NCI-H1694 (cell line): ENCODE results near the gene SH3D19.

Experiments
- DNase-seq: peaks from one replicate; lab custom pipeline; 2025; lab: John Stamatoyannopoulos, UW

SH3D19 gene, protein sequence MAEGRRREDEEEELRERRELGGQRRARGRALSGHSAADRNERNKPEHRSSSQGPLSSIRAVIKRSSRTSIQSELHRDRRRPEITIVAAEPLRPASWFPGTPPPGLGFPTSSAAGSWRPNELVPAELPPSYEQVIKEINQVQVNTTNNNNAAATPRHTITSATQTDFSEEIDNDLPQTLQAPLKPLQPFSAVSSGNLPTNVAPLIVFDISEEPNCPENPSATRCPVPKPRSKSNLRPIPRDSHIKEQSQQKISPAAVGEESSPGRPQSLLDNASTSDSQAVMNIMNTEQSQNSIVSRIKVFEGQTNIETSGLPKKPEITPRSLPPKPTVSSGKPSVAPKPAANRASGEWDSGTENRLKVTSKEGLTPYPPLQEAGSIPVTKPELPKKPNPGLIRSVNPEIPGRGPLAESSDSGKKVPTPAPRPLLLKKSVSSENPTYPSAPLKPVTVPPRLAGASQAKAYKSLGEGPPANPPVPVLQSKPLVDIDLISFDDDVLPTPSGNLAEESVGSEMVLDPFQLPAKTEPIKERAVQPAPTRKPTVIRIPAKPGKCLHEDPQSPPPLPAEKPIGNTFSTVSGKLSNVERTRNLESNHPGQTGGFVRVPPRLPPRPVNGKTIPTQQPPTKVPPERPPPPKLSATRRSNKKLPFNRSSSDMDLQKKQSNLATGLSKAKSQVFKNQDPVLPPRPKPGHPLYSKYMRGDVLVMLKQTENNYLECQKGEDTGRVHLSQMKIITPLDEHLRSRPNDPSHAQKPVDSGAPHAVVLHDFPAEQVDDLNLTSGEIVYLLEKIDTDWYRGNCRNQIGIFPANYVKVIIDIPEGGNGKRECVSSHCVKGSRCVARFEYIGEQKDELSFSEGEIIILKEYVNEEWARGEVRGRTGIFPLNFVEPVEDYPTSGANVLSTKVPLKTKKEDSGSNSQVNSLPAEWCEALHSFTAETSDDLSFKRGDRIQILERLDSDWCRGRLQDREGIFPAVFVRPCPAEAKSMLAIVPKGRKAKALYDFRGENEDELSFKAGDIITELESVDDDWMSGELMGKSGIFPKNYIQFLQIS

DNA sequence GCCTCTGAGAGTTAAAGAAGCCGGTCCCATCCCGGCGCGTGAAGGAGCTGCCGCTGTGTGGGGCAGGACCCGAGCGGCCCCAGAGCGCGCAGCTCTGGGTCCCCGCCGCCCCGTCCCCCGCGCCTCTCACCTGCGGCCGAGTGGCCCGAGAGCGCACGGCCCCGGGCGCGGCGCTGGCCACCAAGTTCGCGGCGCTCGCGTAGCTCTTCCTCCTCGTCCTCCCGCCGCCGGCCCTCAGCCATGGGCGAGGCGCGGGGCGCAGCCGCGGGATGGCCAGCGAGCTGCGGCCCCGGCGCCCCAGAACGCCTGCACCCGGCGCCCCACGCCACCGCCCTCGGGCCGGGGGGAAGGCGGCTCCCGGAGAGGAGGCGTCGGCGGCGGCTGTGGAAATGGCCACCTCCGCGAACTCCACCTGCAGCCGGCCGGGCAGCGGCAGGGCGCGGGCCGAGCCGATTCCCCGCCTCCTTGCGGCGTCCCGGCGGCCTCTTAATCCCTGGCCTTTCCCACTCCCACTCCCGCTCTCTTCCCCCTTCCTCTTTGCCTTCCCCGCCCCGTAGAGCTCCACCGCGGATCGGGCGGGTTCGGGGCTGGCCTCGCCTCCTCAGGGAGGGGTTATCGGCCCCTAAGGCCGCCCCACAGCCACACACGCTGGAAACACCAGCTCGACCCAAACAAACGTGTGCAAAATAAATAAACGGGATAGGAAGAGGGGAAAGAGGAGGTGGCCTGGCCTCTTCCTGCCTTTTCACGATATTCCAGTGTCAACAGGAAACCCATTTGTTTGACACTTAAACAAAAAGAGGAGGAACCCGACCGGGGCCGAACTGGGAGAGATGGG, at the start of gene SH3D19:
Gene SH3D19, minus strand, starts transcription at position 495 of the 838 bp plus-strand sequence. Its CDS starts 253 bp downstream, at position 242.
- no peak for DNase-seq

DNA sequence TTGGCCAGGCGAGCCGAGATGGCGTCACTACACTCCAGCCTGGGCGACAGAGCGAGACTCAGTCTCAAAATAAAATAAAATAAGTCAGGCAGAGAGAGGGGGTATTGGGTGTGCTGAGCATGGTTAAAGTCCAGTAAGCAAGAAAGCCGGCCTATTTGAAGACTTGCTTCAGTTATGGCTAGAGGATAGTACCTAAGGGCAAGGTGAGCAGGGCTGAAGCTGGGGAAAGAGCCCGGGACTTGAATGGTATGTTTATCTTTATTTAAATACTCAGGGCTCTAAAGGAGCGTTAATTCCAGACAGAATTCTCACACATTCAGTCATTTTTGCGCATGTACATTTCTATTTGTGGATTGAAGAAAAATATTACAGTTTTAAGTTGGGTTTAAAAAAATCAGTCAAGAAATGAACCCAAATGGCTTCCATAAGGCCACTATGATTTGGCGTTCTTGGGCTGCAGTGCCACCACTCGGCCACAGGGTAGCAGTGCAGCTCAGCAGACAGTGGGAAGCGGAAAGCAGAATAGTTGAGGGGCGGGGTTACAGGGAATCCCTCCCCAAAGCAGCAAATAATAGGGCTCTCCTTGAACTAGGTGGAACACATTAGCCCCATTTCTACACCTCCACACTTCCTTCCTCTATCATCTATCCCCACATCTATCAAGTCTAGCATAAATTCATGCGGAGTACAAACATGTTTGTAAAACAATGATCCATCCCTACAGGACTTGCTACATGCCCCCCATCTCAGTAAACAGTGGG, 37.2 kb upstream of the SH3D19 start:
- DNase-seq, result peak; percentile 39

DNA sequence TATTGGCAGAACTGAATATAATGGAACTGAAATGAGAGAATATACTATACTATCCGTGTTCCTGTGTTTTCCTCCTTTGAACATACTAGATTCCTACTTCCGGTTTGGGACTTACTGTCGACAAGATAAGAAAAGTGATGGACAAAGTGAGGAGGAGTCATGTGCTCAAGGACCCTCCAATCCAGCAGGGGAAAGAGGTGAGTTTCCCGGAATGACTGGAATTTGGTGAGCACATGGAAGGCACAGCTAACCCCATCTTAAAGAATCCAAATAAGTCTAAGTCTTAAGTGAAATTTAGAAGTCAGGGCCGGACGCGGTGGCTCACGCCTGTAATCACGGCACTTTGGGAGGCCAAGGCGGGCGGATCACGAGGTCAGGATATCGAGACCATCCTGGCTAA, 36.6 kb upstream of the SH3D19 start:
- no peak for DNase-seq

DNA sequence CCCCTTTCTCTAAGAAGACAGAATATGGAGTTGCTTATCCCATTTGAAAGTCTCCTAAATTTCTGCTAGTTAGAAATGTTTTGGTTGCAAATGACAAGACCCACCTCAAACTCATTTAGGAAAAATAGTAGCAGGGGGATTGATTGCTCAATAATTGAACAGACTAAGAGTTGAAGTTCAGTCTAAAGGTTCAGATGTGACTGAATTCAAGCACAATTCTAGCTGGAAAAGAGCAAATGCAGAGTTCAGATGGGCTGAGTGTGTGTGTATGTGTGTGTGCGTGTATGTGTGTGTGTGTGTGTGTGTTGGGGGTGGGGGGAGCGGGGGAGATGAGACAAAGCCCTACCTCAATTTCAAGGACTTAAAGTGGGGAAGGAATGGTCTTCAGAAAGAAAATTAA, 35.7 kb upstream of the SH3D19 start:
- no peak for DNase-seq

- DNase-seq, result no peak
These were observed 34.2 kb upstream of the SH3D19 start for GRCh38 chr4:151359576-151359975.

DNA sequence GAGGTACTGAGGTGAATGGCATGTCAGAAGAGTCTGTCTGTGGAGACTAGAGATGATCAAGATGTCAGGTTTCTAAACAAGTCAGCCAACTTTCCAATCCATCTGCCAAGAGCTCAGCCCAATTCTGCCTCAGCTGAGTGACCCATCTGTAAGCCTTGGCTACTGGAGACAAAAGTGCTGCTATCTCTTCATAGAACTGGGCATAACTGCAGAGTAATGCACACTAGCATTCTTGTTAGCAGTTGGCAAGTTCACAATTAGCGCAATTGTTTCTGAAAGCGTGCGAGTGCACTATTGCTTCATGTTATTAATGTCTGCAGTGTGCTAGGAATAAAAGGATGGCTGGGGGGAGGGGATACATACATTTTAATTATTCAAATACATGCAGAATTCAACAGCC, 32.9 kb upstream of the SH3D19 start:
- no peak for DNase-seq

DNA sequence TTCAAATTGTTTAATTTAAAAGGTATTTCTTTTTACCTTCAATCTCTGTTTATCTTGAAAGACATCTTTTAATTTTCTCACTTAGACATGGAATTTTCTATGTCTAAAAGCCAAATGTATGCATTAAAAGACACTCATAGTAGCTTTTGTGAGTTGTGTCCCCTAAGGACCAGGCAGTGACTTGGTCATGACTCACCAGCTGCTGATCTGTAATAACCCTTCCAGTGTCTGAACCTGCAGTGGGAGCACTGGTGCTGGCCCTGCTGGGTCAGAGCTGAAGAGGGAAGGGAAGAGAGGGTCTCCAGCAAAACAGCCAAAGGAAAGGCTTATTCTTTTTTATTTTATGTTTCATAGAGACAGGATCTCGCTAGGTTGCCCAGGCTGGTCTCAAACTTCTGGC, 31.1 kb upstream of the SH3D19 start:
- DNase-seq, result no peak

- DNase-seq, result no peak
These were observed 29.8 kb upstream of the SH3D19 start for GRCh38 chr4:151355155-151355554.

- no peak for DNase-seq
These were observed 22.3 kb upstream of the SH3D19 start for GRCh38 chr4:151347490-151348235.

GRCh38 chr4:151344948-151345347, 19.5 kb upstream of the SH3D19 start:
- DNase-seq, result no peak

DNA sequence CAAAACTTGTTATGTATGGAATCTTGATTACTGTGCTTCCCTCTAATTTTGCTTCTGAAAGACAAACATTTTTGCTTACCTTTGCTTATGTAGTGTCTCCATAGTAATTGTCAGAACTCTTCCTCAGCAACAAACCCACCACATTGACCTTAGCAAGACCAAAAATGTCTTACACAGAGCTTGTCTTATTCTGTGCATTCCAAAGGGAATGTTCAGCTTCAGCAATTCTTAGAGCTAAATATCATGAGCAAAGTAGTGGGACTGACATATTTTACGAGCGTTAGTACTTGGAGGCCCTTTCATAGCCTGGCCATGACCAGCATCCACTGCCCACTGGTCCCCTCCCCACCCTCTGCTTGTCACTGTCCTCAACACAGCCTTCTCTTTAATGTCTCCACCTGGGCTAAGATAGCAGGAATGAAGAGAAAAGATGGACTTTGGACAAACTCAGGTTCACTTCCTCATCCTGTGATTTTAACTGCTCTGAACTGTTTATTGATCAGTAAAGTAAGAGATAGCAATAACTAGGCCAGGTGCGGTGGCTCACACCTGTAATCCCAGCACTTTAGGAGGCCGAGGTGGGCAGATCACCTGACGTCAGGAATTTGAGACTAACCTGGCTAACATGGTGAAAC, 15.5 kb upstream of the SH3D19 start:
- no peak for DNase-seq

DNA sequence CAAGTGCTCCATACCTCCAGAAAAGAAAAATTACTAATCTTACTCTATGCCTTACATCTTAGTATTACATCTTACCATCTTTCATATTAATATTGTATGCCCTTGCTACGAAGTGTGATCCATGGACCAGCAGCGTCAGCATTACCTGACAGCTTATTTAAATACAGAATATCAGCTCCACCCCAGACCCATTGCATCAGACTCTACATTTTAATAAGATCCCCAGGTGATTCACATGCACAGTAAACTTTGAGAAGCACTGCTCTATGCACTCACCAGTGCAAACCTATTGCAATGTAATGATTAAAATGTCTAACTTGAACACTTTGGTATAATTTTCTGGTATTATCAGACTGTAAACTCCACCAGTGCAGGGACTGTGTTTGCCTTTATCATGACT, 14.1 kb upstream of the SH3D19 start:
- no peak for DNase-seq

GRCh38 chr4:151331276-151332042, 6.1 kb upstream of the SH3D19 start:
- DNase-seq, result no peak

GRCh38 chr4:151329217-151330007, 4.0 kb upstream of the SH3D19 start:
- no peak for DNase-seq

- DNase-seq, result no peak
These were observed 493 bp upstream of the SH3D19 start for GRCh38 chr4:151325949-151326246.

- no peak for DNase-seq
These were observed 674 bp downstream of the SH3D19 start for GRCh38 chr4:151324752-151325110.

- DNase-seq, result no peak
These were observed 1.2 kb downstream of the SH3D19 start for GRCh38 chr4:151324124-151324751.

- DNase-seq, result no peak
These were observed 1.7 kb downstream of the SH3D19 start for GRCh38 chr4:151323667-151324066.
